B cell (primary cell): ENCODE measurements around the gene LRRC73. TPM values are rescaled to one million over a fixed set of nuclear protein-coding genes. Genes with fewer than 3 reads are reported as not detected.
A peak's percentile ranks its signal among the peaks of the same experiment; 100 is the strongest.

Source experiments
- ATAC-seq: fragments of 200-7000 bp; cut with Tn5 transposase; one replicate; pipeline ENCODE4 v1.10.0; 2021; ENCODE audit warnings: low read depth, mild to moderate bottlenecking, moderate number of reproducible peaks, moderate library complexity
- CTCF ChIA-PET: fragments of 350-600 bp; sonication (Branson Sonifier 250); formaldehyde crosslinking; loops from one replicate; lab custom pipeline; 2021; ENCODE audit warnings: antibody characterized with exemption, inconsistent platforms; lab: Charles Lee
- POLR2A ChIA-PET: fragments of 350-600 bp; sonication (Branson Sonifier 250); formaldehyde crosslinking; loops from one replicate; lab custom pipeline; 2021; ENCODE audit warnings: antibody characterized with exemption; lab: Charles Lee
- DNase-seq: peaks from one replicate; pipeline ENCODE4 v3.0.0; 2013
- H2AFZ ChIP-seq: 2 replicates; pipeline ENCODE4 v1.6.1; 2012; ENCODE audit warnings: mild to moderate bottlenecking, low read depth, low read length; ENCODE audit not compliant: insufficient read depth, poor library complexity, severe bottlenecking
- H3K27ac ChIP-seq, 2 donors: 1 replicate in 1 of 2; 2 replicates in 1 of 2; pipeline ENCODE4 v1.5.1; 2012 to 2013; ENCODE audit warnings: low read length in 2 of 2, mild to moderate bottlenecking in 2 of 2, moderate library complexity in 1 of 2
- H3K27me3 ChIP-seq, 4 experiments: fragments of 200-600 bp in 1 of 4; sonication (generic) in 1 of 4; replicated peaks in 1 of 4; 1 replicate in 2 of 4; 2 replicates in 2 of 4; pipeline versions ENCODE4 v1.6.1 to v1.7.0; 2013 to 2016; ENCODE audit warnings: low read length in 3 of 4, mild to moderate bottlenecking in 2 of 4, mixed read lengths in 1 of 4, moderate library complexity in 1 of 4; ENCODE audit not compliant: insufficient read depth in 4 of 4, control insufficient read depth in 3 of 4; ENCODE audit errors: control extremely low read depth in 1 of 4
- H3K36me3 ChIP-seq, 2 experiments: replicated peaks in 1 of 2; 1 replicate in 1 of 2; 2 replicates in 1 of 2; pipeline versions ENCODE4 v1.6.1 to v1.7.1; 2013; ENCODE audit warnings: low read length in 1 of 2; ENCODE audit not compliant: insufficient read depth in 2 of 2, control insufficient read depth in 1 of 2; ENCODE audit errors: control extremely low read depth in 1 of 2, extremely low read depth in 1 of 2
- H3K4me1 ChIP-seq, 2 donors: fragments of 200-600 bp in 1 of 2; sonication (generic) in 1 of 2; 1 replicate in 1 of 2; 2 replicates in 1 of 2; pipeline versions ENCODE4 v1.5.1 to v1.6.1; 2013 to 2017; ENCODE audit warnings: low read length in 2 of 2; ENCODE audit not compliant: control insufficient read depth in 2 of 2, insufficient read depth in 2 of 2
- H3K4me2 ChIP-seq: replicated peaks from 2 replicates; pipeline ENCODE3; 2012; ENCODE audit warnings: mild to moderate bottlenecking, low read depth, low read length; ENCODE audit not compliant: poor library complexity, severe bottlenecking
- H3K4me3 ChIP-seq, 5 experiments: fragments of 200-600 bp in 1 of 5; sonication (generic) in 1 of 5; 1 replicate in 3 of 5; 2 replicates in 2 of 5; pipeline versions ENCODE4 v1.5.1 to v1.7.0; 2011 to 2016; ENCODE audit warnings: low read length in 4 of 5, mild to moderate bottlenecking in 4 of 5, low read depth in 2 of 5, control low read depth in 1 of 5, moderate library complexity in 1 of 5; ENCODE audit not compliant: insufficient read depth in 1 of 5; ENCODE audit errors: control extremely low read depth in 1 of 5, extremely low read depth in 1 of 5
- H3K79me2 ChIP-seq: fragments of 200-600 bp; sonication (generic); one replicate; pipeline ENCODE4 v1.6.0; 2016; ENCODE audit warnings: low read length; ENCODE audit not compliant: control insufficient read depth, insufficient read depth
- H3K9ac ChIP-seq: fragments of 200-600 bp; sonication (generic); 2 replicates; pipeline ENCODE4 v1.6.1; 2017; ENCODE audit warnings: mild to moderate bottlenecking, low read length, moderate library complexity
- H3K9me3 ChIP-seq, 3 donors: one replicate each; pipeline versions ENCODE4 v1.6.1 to v1.7.1; 2013; ENCODE audit warnings: low read length in 2 of 3; ENCODE audit not compliant: control insufficient read depth in 2 of 3, insufficient read depth in 1 of 3; ENCODE audit errors: control extremely low read depth in 1 of 3
- H4K20me1 ChIP-seq: 2 replicates; pipeline ENCODE4 v1.6.0; 2012; ENCODE audit warnings: mild to moderate bottlenecking, low read length; ENCODE audit not compliant: insufficient read depth, control insufficient read depth, poor library complexity, severe bottlenecking
- H3K27ac Mint-ChIP-seq: one replicate; pipeline ENCODE4 v1.8.0; 2021; ENCODE audit warnings: mixed read lengths
- H3K27me3 Mint-ChIP-seq: one replicate; pipeline ENCODE4 v1.8.0; 2021; ENCODE audit warnings: mixed read lengths
- H3K4me1 Mint-ChIP-seq: one replicate; pipeline ENCODE4 v1.8.0; 2021; ENCODE audit warnings: mixed read lengths
- H3K4me3 Mint-ChIP-seq: one replicate; pipeline ENCODE4 v1.8.0; 2021; ENCODE audit warnings: mixed read lengths
- H3K9me3 Mint-ChIP-seq: one replicate; pipeline ENCODE4 v1.8.0; 2022; ENCODE audit warnings: mixed read lengths; ENCODE audit not compliant: insufficient read depth
- CTCF ChIP-seq: fragments of 200-600 bp; IDR thresholded peaks from one replicate; pipeline ENCODE4 v1.8.0; 2022; ENCODE audit warnings: antibody characterized with exemption, mild to moderate bottlenecking
- EZH2 ChIP-seq: IDR thresholded peaks from 2 replicates; pipeline ENCODE4 v1.6.1; 2012; ENCODE audit warnings: borderline replicate concordance, low read depth, mild to moderate bottlenecking, moderate library complexity, low read length; ENCODE audit not compliant: insufficient read depth, poor library complexity, severe bottlenecking
- WGBS: methylation state at CpG from one replicate; pipeline ENCODE4 v1.1.5; 2013; ENCODE audit warnings: missing lambda C conversion rate; ENCODE audit not compliant: insufficient coverage; 5-methylcytosine and 5-hydroxymethylcytosine counted together
- intact Hi-C: fragments of 100-400 bp; cut with micrococcal nuclease; formaldehyde crosslinking; loops from one replicate; pipeline ENCODE4 v1.10.0; 2022
- polyA plus RNA-seq: library from polyadenylated mRNA; depleted of rRNA; stranded (reverse); fragments of >200 nt; gene quantifications from 2 replicates; pipeline ENCODE4 v1.2.3, GENCODE V29; 2012
- total RNA-seq, 2 donors: library from RNA; stranded (reverse); fragments of 120-200 nt in 1 of 2; gene quantifications; 1 replicate in 1 of 2; 2 replicates in 1 of 2; pipeline versions ENCODE4 v1.2.3 to v1.2.4, GENCODE V29; 2013 to 2022

The LRRC73 gene
- total and polyA plus RNA-seq, 2 donors (not counting 1 experiment from before 2014, with no cell fraction given): 0.06 to 0.99 TPM

- ChIA-PET POLR2A (interaction anchor here (0.7 to 1.3 kb wide), 3 partner anchors 15 to 497 kb away, joined by 3 to 9 read pairs (median 8); no protein-coding TSS in a partner anchor), CTCF (interaction anchor here (0.6 kb wide), 1 partner anchor 651 kb away, joined by 3 read pairs; no protein-coding TSS in a partner anchor)
- Mint-ChIP-seq H3K4me1 (peaks cover 46% of the 10 kb centered on the region), H3K4me3 (no peak overlapping the region), H3K27me3 (no peaks in the 10 kb centered on the region), H3K27ac (no peak overlapping the region), H3K9me3 (no peaks in the 10 kb centered on the region)
- no CpG with 5 or more reads among the region's 2 CpGs for WGBS
- H3K4me2 ChIP-seq: no peak overlapping the region
- intact Hi-C loops: no loop called here
- H3K4me1 ChIP-seq: peaks cover 14 to 22% of the 10 kb centered on the region in 2 donors
- peaks cover 34% of the 10 kb centered on the region for H4K20me1 ChIP-seq
- H3K79me2 ChIP-seq: peaks cover 89% of the 10 kb centered on the region
- DNase-seq: no peak
- H3K27me3 ChIP-seq: no peaks in the 10 kb centered on the region
- no peak for TF ChIP-seq EZH2
- no peak for TF ChIP-seq CTCF
- peaks cover 0 to 3% of the 10 kb centered on the region in 2 experiments for H3K36me3 ChIP-seq
- no peak overlapping the region for H3K27ac ChIP-seq
- H3K9ac ChIP-seq: no peak overlapping the region
- H3K4me3 ChIP-seq: no peak overlapping the region
- no peak overlapping the region for H2AFZ ChIP-seq
- no peak for ATAC-seq
- no peaks in the 10 kb centered on the region for H3K9me3 ChIP-seq
Observed at GRCh38 chr6:43481075-43481474, 29.1 kb downstream of the LRRC73 start.

- Histone ChIP-seq H3K27me3 (no peaks in the 10 kb centered on the region), H3K9me3 (no peaks in the 10 kb centered on the region), H3K9ac (peak overlapping the region; percentile 95), H3K4me3 (peak overlapping the region; percentile 51 to 81 (median 71)), H3K4me1 (peaks cover 14 to 22% of the 10 kb centered on the region in 2 donors), H4K20me1 (peaks cover 12% of the 10 kb centered on the region), H3K79me2 (peaks cover 73% of the 10 kb centered on the region), H3K36me3 (no peaks in the 10 kb centered on the region), H3K4me2 (peak overlapping the region; percentile 80), H2AFZ (peak overlapping the region; percentile 87), H3K27ac (peak overlapping the region; percentile 79 to 97)
- DNase-seq (no peak), ATAC-seq (no peak)
- no peaks in the 10 kb centered on the region for H3K27me3 Mint-ChIP-seq
- ChIA-PET CTCF (interaction anchor here (0.5 to 1.6 kb wide), 3 partner anchors 23 to 1969 kb away, joined by 3 to 7 read pairs (median 3); partner anchors contain the start of gene DLK2), POLR2A (interaction anchor here (0.6 to 1.7 kb wide), 6 partner anchors 19 to 254 kb away, joined by 3 to 8 read pairs (median 6); partner anchors contain the start of gene LRRC73)
- peak overlapping the region; percentile 98 for H3K27ac Mint-ChIP-seq
- intact Hi-C loops: no loop called here
- 46% methylated on average over 2 of the region's 3 CpGs for WGBS
- peak overlapping the region; percentile 96 for H3K4me3 Mint-ChIP-seq
- no peaks in the 10 kb centered on the region for H3K9me3 Mint-ChIP-seq
- TF ChIP-seq EZH2: no peak
- peaks cover 41% of the 10 kb centered on the region for H3K4me1 Mint-ChIP-seq
Observed at GRCh38 chr6:43478008-43478372, 32.2 kb downstream of the LRRC73 start.
